PC-3 (cell line): Measurements from ENCODE around the gene MIA. TPM values are rescaled to one million over a fixed set of nuclear protein-coding genes. Genes with fewer than 3 reads are reported as not detected.

Experiments used
- ATAC-seq: fragments of 200-7000 bp; cut with Tn5 transposase; 2 replicates; pipeline ENCODE4 v1.9.1; 2020; ENCODE audit warnings: mild to moderate bottlenecking, moderate library complexity
- BruUV-seq: library from RNA; stranded (reverse); fragments of 400-500 nt; replicated peaks from 2 replicates; lab custom pipeline; 2021; lab: Mats Ljungman, UMichigan
- CTCF ChIA-PET: fragments of 300-600 bp; sonication (Branson Sonifier 250); formaldehyde crosslinking; loops from one replicate; lab custom pipeline; 2022; ENCODE audit warnings: antibody characterized with exemption; lab: Charles Lee
- POLR2A ChIA-PET: fragments of 300-600 bp; sonication (Branson Sonifier 250); formaldehyde crosslinking; loops from one replicate; lab custom pipeline; 2022; ENCODE audit warnings: antibody characterized with exemption; ENCODE audit not compliant: unreplicated experiment; lab: Charles Lee
- DNase-seq: peaks from one replicate; pipeline ENCODE4 v3.0.0-alpha.2; 2015
- H2AFZ ChIP-seq: fragments of 300-600 bp; sonication (generic); 2 replicates; pipeline ENCODE4 v1.6.0; 2016; ENCODE audit warnings: antibody characterized with exemption, low read length
- H3F3A ChIP-seq: fragments of 300-600 bp; sonication (generic); one replicate; pipeline ENCODE4 v1.6.0; 2017; ENCODE audit warnings: antibody characterized with exemption, low read length, control low read depth, mild to moderate bottlenecking; ENCODE audit not compliant: unreplicated experiment
- H3K27ac ChIP-seq: fragments of 300-600 bp; sonication (generic); 2 replicates; pipeline ENCODE4 v1.5.1; 2016; ENCODE audit warnings: mild to moderate bottlenecking, low read length
- H3K27me3 ChIP-seq: fragments of 300-600 bp; sonication (generic); 2 replicates; pipeline ENCODE4 v1.6.1; 2016; ENCODE audit warnings: low read length, mixed read lengths
- H3K36me3 ChIP-seq: fragments of 300-600 bp; sonication (generic); 2 replicates; pipeline ENCODE4 v1.6.1; 2016; ENCODE audit warnings: low read depth, mixed run types, low read length, mixed read lengths
- H3K4me1 ChIP-seq: fragments of 300-600 bp; sonication (generic); 2 replicates; pipeline ENCODE4 v1.5.1; 2016; ENCODE audit warnings: low read length; ENCODE audit not compliant: insufficient read depth
- H3K4me2 ChIP-seq: fragments of 300-600 bp; sonication (generic); 2 replicates; pipeline ENCODE4 v1.6.0; 2016; ENCODE audit warnings: low read length
- H3K4me3 ChIP-seq: fragments of 300-600 bp; sonication (generic); 2 replicates; pipeline ENCODE4 v1.5.1; 2016; ENCODE audit warnings: mild to moderate bottlenecking, low read length, mixed read lengths
- H3K79me2 ChIP-seq: fragments of 300-600 bp; sonication (generic); 2 replicates; pipeline ENCODE4 v1.6.1; 2017; ENCODE audit warnings: low read length, mixed read lengths
- H3K9ac ChIP-seq: fragments of 300-600 bp; sonication (generic); 2 replicates; pipeline ENCODE4 v1.6.0; 2016; ENCODE audit warnings: mild to moderate bottlenecking, low read length
- H3K9me2 ChIP-seq: fragments of 300-600 bp; sonication (generic); replicated peaks from 2 replicates; pipeline ENCODE4 v1.6.1; 2016; ENCODE audit warnings: mixed run types, low read length, mixed read lengths
- H3K9me3 ChIP-seq: fragments of 300-600 bp; sonication (generic); 2 replicates; pipeline ENCODE4 v1.6.1; 2016; ENCODE audit warnings: low read length, mixed read lengths
- H4K20me1 ChIP-seq: fragments of 300-600 bp; sonication (generic); 2 replicates; pipeline ENCODE4 v1.6.1; 2016; ENCODE audit warnings: low read length, mixed read lengths
- CTCF ChIP-seq: fragments of 300-600 bp; sonication (generic); conservative IDR thresholded peaks from 2 replicates; pipeline ENCODE4 v1.5.1; 2017; ENCODE audit warnings: antibody characterized with exemption, low read depth, mild to moderate bottlenecking, low read length
- EZH2 ChIP-seq: fragments of 300-600 bp; sonication (generic); IDR thresholded peaks from one replicate; pipeline ENCODE4 v1.6.1; 2017; ENCODE audit warnings: antibody characterized with exemption, mild to moderate bottlenecking, low read length; ENCODE audit not compliant: unreplicated experiment
- EZH2phosphoT487 ChIP-seq: fragments of 300-600 bp; sonication (generic); IDR thresholded peaks from 2 replicates; pipeline ENCODE4 v1.6.1; 2018; ENCODE audit warnings: mild to moderate bottlenecking, antibody characterized with exemption, low read length, borderline replicate concordance
- intact Hi-C: fragments of 100-400 bp; cut with micrococcal nuclease; formaldehyde crosslinking; loops from 2 replicates; pipeline ENCODE4 v1.9.0; 2023
- total RNA-seq: library from RNA; depleted of rRNA; stranded (reverse); fragments of >200 nt; gene quantifications from 2 replicates; pipeline ENCODE4 v1.2.3, GENCODE V29; 2014

Gene MIA
- total RNA-seq, 1 experiment from 2014 or later = not detected

GRCh38 chr19:40797166-40797962, 22.0 kb downstream of the MIA start:
- no peak for DNase-seq
- no peaks in the 10 kb centered on the region for H3K9me3 ChIP-seq
- BruUV-seq = no TSS peak
- no peak for TF ChIP-seq EZH2phosphoT487
- no peak for TF ChIP-seq EZH2
- TF ChIP-seq CTCF = no peak
- H3K4me2 ChIP-seq = no peak overlapping the region
- ChIA-PET POLR2A (no interaction called here), CTCF (no interaction called here)
- H4K20me1 ChIP-seq = peaks cover 8% of the 10 kb centered on the region; the same call in 1 of the 2 replicates
- H3K9me2 ChIP-seq = no peaks in the 10 kb centered on the region
- peak overlapping the region; percentile 97; the same call in 1 of the 2 replicates for H2AFZ ChIP-seq
- no peak overlapping the region for H3K4me3 ChIP-seq
- H3K27ac ChIP-seq = no peak overlapping the region
- H3K79me2 ChIP-seq = peaks cover 29% of the 10 kb centered on the region
- no peak overlapping the region for H3K9ac ChIP-seq
- peaks cover 24% of the 10 kb centered on the region for H3K4me1 ChIP-seq
- H3K36me3 ChIP-seq = no peaks in the 10 kb centered on the region
- H3K27me3 ChIP-seq = no peaks in the 10 kb centered on the region
- intact Hi-C loops = loop anchor here (10.0 kb wide), 1 partner anchor 133 kb away; no protein-coding TSS in a partner anchor
- H3F3A ChIP-seq = no peaks in the 10 kb centered on the region
- ATAC-seq = no peak

GRCh38 chr19:40797963-40798682, 22.8 kb downstream of the MIA start:
- Histone ChIP-seq H3K36me3 (no peaks in the 10 kb centered on the region), H2AFZ (peak overlapping the region; percentile 97), H3K4me2 (peak overlapping the region; percentile 84), H3K9ac (peak overlapping the region; percentile 52; the same call in 1 of the 2 replicates), H3K27me3 (no peaks in the 10 kb centered on the region), H3K4me1 (peaks cover 31% of the 10 kb centered on the region), H4K20me1 (peaks cover 15% of the 10 kb centered on the region; the same call in 1 of the 2 replicates), H3K4me3 (peak overlapping the region; percentile 78), H3K79me2 (peaks cover 36% of the 10 kb centered on the region), H3K27ac (peak overlapping the region; percentile 41), H3K9me2 (no peaks in the 10 kb centered on the region), H3K9me3 (no peaks in the 10 kb centered on the region), H3F3A (no peaks in the 10 kb centered on the region)
- ATAC-seq (peak; percentile 27), DNase-seq (peak; percentile 41)
- intact Hi-C loops = loop anchor here (1.0 to 10.0 kb wide), 2 partner anchors 111 to 133 kb away; no protein-coding TSS in a partner anchor
- ChIA-PET CTCF (interaction anchor here (0.6 kb wide), 1 partner anchor 10 kb away, joined by 3 read pairs; no protein-coding TSS in a partner anchor), POLR2A (interaction anchor here (0.6 kb wide), 1 partner anchor 20 kb away, joined by 4 read pairs; no protein-coding TSS in a partner anchor)
- TSS peak; percentile 93 for BruUV-seq
- TF ChIP-seq EZH2phosphoT487 = no peak
- TF ChIP-seq EZH2 = no peak
- peak; percentile 47 for TF ChIP-seq CTCF
